Mammary epithelial cell (primary cell): ENCODE results near the gene NMD3.

Experiments
- CTCF ChIP-seq, 2 donors: IDR thresholded peaks in 1 of 2; conservative IDR thresholded peaks in 1 of 2; 2 replicates each; pipeline ENCODE4 v1.5.1; 2011 to 2012; ENCODE audit warnings: inconsistent platforms in 2 of 2, low read length in 2 of 2, mild to moderate bottlenecking in 2 of 2, control low read depth in 1 of 2, low read depth in 1 of 2; ENCODE audit not compliant: insufficient read depth in 1 of 2; ENCODE audit errors: extremely low read depth in 1 of 2
- EZH2 ChIP-seq: IDR thresholded peaks from 2 replicates; pipeline ENCODE4 v1.6.1; 2012; ENCODE audit warnings: low read length, inconsistent platforms, borderline replicate concordance

DNA sequence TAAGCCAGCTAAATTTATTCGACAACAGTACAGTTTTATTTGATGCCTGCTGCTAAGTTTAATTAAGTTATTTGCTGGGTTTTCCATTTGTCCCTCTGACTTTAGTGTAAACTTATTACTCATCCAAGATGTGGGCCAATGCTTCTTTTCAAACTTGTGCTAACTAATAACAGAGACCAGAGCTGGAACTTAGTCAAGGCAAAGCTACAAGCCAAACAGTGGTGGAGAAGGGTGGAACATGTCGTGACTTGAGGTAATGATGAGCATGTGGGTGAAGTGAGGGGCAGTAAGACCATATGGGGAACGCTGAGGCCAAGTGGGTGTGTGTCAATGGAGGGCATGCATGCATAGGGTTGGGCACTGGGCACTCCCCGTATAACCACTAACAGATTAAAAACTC, 63.9 kb downstream of the NMD3 start:
- no peak for TF ChIP-seq CTCF (conservative IDR thresholded peaks at IDR 0.05 in 1 of 2, IDR thresholded peaks at IDR 0.05 in 1 of 2; ENCODE audit: extremely low read depth in 1 of 2, insufficient read depth in 1 of 2, low read depth in 1 of 2, low read length in 2 of 2)
- TF ChIP-seq EZH2: no peak
